Common myeloid progenitor, CD34-positive (primary cell): Measurements from ENCODE around the gene KMT2A.

Source experiments
- CTCF ChIA-PET: fragments of 350-600 bp; sonication (Branson Sonifier 250); formaldehyde crosslinking; loops from one replicate; lab custom pipeline; 2021; ENCODE audit warnings: antibody characterized with exemption; lab: Charles Lee
- POLR2A ChIA-PET: fragments of 350-600 bp; sonication (Branson Sonifier 250); formaldehyde crosslinking; loops from one replicate; lab custom pipeline; 2021; ENCODE audit warnings: antibody characterized with exemption; lab: Charles Lee
- DNase-seq, 3 donors: peaks; one replicate each; pipeline versions ENCODE4 v3.0.0 to v3.0.0-alpha.2; 2013
- H3K27ac ChIP-seq, 2 experiments: 1 replicate in 1 of 2; 2 replicates in 1 of 2; pipeline ENCODE4 v1.7.0; 2013; ENCODE audit warnings: inconsistent platforms in 2 of 2, low read length in 2 of 2, mild to moderate bottlenecking in 2 of 2, low read depth in 1 of 2, moderate library complexity in 1 of 2; ENCODE audit not compliant: severe bottlenecking in 2 of 2, insufficient read depth in 1 of 2, poor library complexity in 1 of 2
- H3K27me3 ChIP-seq, 5 experiments: replicated peaks in 2 of 5; 1 replicate in 3 of 5; 2 replicates in 2 of 5; pipeline versions ENCODE4 v1.6.1 to v1.7.0; 2013; ENCODE audit warnings: low read length in 4 of 5, mild to moderate bottlenecking in 2 of 5, moderate library complexity in 2 of 5, inconsistent platforms in 1 of 5; ENCODE audit not compliant: insufficient read depth in 5 of 5, control insufficient read depth in 4 of 5
- H3K36me3 ChIP-seq, 4 experiments: 1 replicate in 2 of 4; 2 replicates in 2 of 4; pipeline versions ENCODE4 v1.6.1 to v1.7.0; 2013; ENCODE audit warnings: low read length in 3 of 4, control low read depth in 1 of 4, mild to moderate bottlenecking in 1 of 4; ENCODE audit not compliant: control insufficient read depth in 4 of 4, insufficient read depth in 4 of 4
- H3K4me1 ChIP-seq, 4 experiments: 1 replicate in 3 of 4; 2 replicates in 1 of 4; pipeline versions ENCODE4 v1.6.1 to v1.7.1; 2013; ENCODE audit warnings: low read length in 3 of 4, mild to moderate bottlenecking in 3 of 4, control low read depth in 1 of 4, inconsistent platforms in 1 of 4, moderate library complexity in 1 of 4; ENCODE audit not compliant: control insufficient read depth in 4 of 4, insufficient read depth in 4 of 4; ENCODE audit errors: control extremely low read depth in 1 of 4
- H3K4me3 ChIP-seq, 7 experiments: 1 replicate in 4 of 7; 2 replicates in 3 of 7; pipeline versions ENCODE4 v1.5.1 to v1.7.0; 2013; ENCODE audit warnings: mild to moderate bottlenecking in 7 of 7, low read length in 6 of 7, moderate library complexity in 6 of 7, inconsistent platforms in 2 of 7, low read depth in 2 of 7, control low read depth in 1 of 7; ENCODE audit not compliant: insufficient read depth in 4 of 7, control insufficient read depth in 1 of 7; ENCODE audit errors: extremely low read depth in 1 of 7
- H3K9me3 ChIP-seq, 5 experiments: 1 replicate in 4 of 5; 2 replicates in 1 of 5; pipeline versions ENCODE4 v1.6.1 to v1.7.1; 2013; ENCODE audit warnings: low read length in 4 of 5, mild to moderate bottlenecking in 2 of 5, inconsistent platforms in 1 of 5, low read depth in 1 of 5, moderate library complexity in 1 of 5; ENCODE audit not compliant: control insufficient read depth in 4 of 5, insufficient read depth in 2 of 5; ENCODE audit errors: control extremely low read depth in 1 of 5
- WGBS: methylation state at CpG from one replicate; pipeline ENCODE4 v1.1.5; 2013; ENCODE audit not compliant: insufficient coverage; 5-methylcytosine and 5-hydroxymethylcytosine counted together

Gene KMT2A

DNA sequence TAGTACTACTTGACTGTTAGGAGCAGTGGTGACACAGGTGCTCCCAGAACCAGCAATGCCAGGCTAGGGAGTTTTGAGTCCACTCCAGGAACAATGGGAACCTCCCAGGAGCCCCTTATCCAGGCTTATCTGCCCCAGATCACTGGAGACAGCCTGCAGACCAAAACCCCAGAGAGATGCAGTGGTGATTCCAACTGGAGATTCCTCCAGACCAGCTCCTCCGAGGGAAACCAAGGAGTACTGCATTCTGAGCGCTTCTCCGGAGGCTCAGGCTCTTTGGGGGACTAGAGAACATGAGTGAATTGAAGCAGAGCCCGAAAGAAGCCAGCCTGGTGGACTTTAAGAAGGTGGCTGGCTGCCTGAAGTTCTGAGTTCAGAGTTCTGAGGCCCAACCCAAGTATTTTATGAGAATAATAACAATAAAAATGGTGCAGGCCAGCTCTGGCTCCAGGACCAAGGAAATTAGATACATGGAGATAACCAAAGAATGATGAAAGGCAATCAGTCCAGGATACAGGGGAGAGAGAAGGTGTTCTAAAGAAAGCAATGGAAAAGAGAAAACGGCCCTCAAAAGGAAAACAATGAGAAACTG, 93.4 kb downstream of the KMT2A start:
- no peaks in the 10 kb centered on the region for H3K27me3 ChIP-seq
- POLR2A ChIA-PET = no interaction called here
- WGBS = 87% methylated on average over 5 of the region's 5 CpGs
- peak overlapping the region in 5 of 7 experiments; percentile 66 to 98 (median 92) for H3K4me3 ChIP-seq
- H3K36me3 ChIP-seq = peaks cover 0 to 18% (median 2%) of the 10 kb centered on the region in 4 experiments
- H3K4me1 ChIP-seq = peaks cover 0 to 57% (median 45%) of the 10 kb centered on the region in 4 experiments
- peak overlapping the region in 1 of 2 experiments; percentile 69 for H3K27ac ChIP-seq
- DNase-seq = no peak
- H3K9me3 ChIP-seq = no peaks in the 10 kb centered on the region
- CTCF ChIA-PET = interaction anchor here (0.8 to 1.4 kb wide), 5 partner anchors 13 to 94 kb away, joined by 3 read pairs; partner anchors contain the start of gene ARCN1

GRCh38 chr11:118530180-118530682, 93.9 kb downstream of the KMT2A start:
- H3K27me3 ChIP-seq = no peaks in the 10 kb centered on the region
- DNase-seq = peak in 2 of 3 donors; percentile 30 to 39
- WGBS = 6% methylated on average over 20 of the region's 31 CpGs
- H3K9me3 ChIP-seq = no peaks in the 10 kb centered on the region
- peaks cover 0 to 52% (median 40%) of the 10 kb centered on the region in 4 experiments for H3K4me1 ChIP-seq
- CTCF ChIA-PET = interaction anchor here (1.2 to 1.4 kb wide), 4 partner anchors 13 to 39 kb away, joined by 3 read pairs; no protein-coding TSS in a partner anchor
- H3K36me3 ChIP-seq = peaks cover under 1 to 23% (median 3%) of the 10 kb centered on the region in 4 experiments
- peak overlapping the region; percentile 66 to 98 (median 80) for H3K4me3 ChIP-seq
- POLR2A ChIA-PET = no interaction called here
- H3K27ac ChIP-seq = peak overlapping the region; percentile 25 to 69

- POLR2A ChIA-PET = no interaction called here
- WGBS = under 1% methylated on average over 79 of the region's 94 CpGs
- Histone ChIP-seq H3K9me3 (no peaks in the 10 kb centered on the region), H3K27ac (peak within 1 kb of the TSS; percentile 25 to 69), H3K4me1 (peaks cover 0 to 46% (median 35%) of the 10 kb centered on the region in 4 experiments), H3K27me3 (no peaks in the 10 kb centered on the region), H3K4me3 (peak within 1 kb of the TSS; percentile 66 to 98 (median 80)), H3K36me3 (peaks cover 2 to 28% (median 4%) of the 10 kb centered on the region in 4 experiments)
- DNase-seq = peak; percentile 48 to 79 (median 65)
- CTCF ChIA-PET = interaction anchor here (1.2 to 1.3 kb wide), 3 partner anchors 12 to 21 kb away, joined by 3 read pairs; no protein-coding TSS in a partner anchor
Measured at GRCh38 chr11:118530683-118531596, 94.6 kb downstream of the KMT2A start, which contains the start of gene TMEM25. Gene TMEM25 (plus strand): TSS chr11:118531192. CDS start chr11:118531802, 610 bp downstream.

- DNase-seq = no peak
- no peaks in the 10 kb centered on the region for H3K9me3 ChIP-seq
- peak overlapping the region in 1 of 2 experiments; percentile 69 for H3K27ac ChIP-seq
- ChIA-PET POLR2A (no interaction called here), CTCF (no interaction called here)
- peak overlapping the region; percentile 66 to 98 (median 80) for H3K4me3 ChIP-seq
- WGBS = 10% methylated on average over 12 of the region's 12 CpGs
- peaks cover 2 to 28% (median 4%) of the 10 kb centered on the region in 4 experiments for H3K36me3 ChIP-seq
- no peaks in the 10 kb centered on the region for H3K27me3 ChIP-seq
- peaks cover 0 to 39% (median 31%) of the 10 kb centered on the region in 4 experiments for H3K4me1 ChIP-seq
Measured at GRCh38 chr11:118531597-118532084, 95.3 kb downstream of the KMT2A start.

DNA sequence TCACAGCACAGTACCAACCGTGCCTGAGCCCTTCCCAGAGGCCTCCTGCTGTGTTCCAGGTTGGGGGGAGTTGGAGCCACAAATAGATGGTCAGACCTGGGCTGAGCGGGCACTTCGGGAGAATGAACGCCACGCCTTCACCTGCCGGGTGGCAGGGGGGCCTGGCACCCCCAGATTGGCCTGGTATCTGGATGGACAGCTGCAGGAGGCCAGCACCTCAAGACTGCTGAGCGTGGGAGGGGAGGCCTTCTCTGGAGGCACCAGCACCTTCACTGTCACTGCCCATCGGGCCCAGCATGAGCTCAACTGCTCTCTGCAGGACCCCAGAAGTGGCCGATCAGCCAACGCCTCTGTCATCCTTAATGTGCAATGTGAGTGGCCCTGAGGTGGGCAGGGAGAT, 95.8 kb downstream of the KMT2A start:
- H3K4me3 ChIP-seq = peak overlapping the region in 4 of 7 experiments; percentile 73 to 98 (median 92)

GRCh38 chr11:118532852-118533768, 96.8 kb downstream of the KMT2A start:
- ChIA-PET CTCF (no interaction called here), POLR2A (no interaction called here)
- Histone ChIP-seq H3K4me3 (no peak overlapping the region), H3K9me3 (no peaks in the 10 kb centered on the region), H3K27ac (no peak overlapping the region), H3K36me3 (peaks cover 0 to 23% (median 4%) of the 10 kb centered on the region in 4 experiments), H3K4me1 (peaks cover 0 to 30% (median 27%) of the 10 kb centered on the region in 4 experiments), H3K27me3 (no peaks in the 10 kb centered on the region)
- 98% methylated on average over 19 of the region's 19 CpGs for WGBS
- DNase-seq = no peak

More for the DNA sequence above, 95.8 kb downstream of the KMT2A start:
- no peak for DNase-seq
- Histone ChIP-seq H3K36me3 (peaks cover 2 to 28% (median 4%) of the 10 kb centered on the region in 4 experiments), H3K9me3 (no peaks in the 10 kb centered on the region), H3K4me1 (peaks cover 0 to 34% (median 29%) of the 10 kb centered on the region in 4 experiments), H3K27me3 (no peaks in the 10 kb centered on the region), H3K27ac (peak overlapping the region in 1 of 2 experiments; percentile 69)
- ChIA-PET POLR2A (no interaction called here), CTCF (no interaction called here)
- WGBS = 97% methylated on average over 8 of the region's 10 CpGs
